H1 (cell line): ENCODE results near the gene TNFRSF8. TPM values are rescaled to one million over a fixed set of nuclear protein-coding genes. Genes with fewer than 3 reads are reported as not detected.

ENCODE experiments used
- CTCF ChIA-PET: fragments of 300-600 bp; sonication (Branson Sonifier 250); formaldehyde crosslinking; loops from one replicate; lab custom pipeline; 2021; ENCODE audit not compliant: partially characterized antibody; lab: Charles Lee
- POLR2A ChIA-PET: fragments of 300-600 bp; sonication (Branson Sonifier 250); formaldehyde crosslinking; loops from one replicate; lab custom pipeline; 2021; ENCODE audit warnings: inconsistent platforms; ENCODE audit not compliant: partially characterized antibody; lab: Charles Lee
- DNase-seq, 2 experiments: peaks; one replicate each; pipeline versions ENCODE4 v3.0.0 to v3.0.0-alpha.2; 2010 to 2022; ENCODE audit warnings: low spot score in 2 of 2, low read depth in 1 of 2, mixed read lengths in 1 of 2
- FAIRE-seq: peaks from 2 replicates; lab custom pipeline; 2011; peaks lifted over from hg19 to GRCh38; lab: Jason Lieb, UNC
- H2AFZ ChIP-seq: 2 replicates; pipeline ENCODE4 v1.8.1; 2012; ENCODE audit warnings: low read length, inconsistent platforms
- H2AK5ac ChIP-seq: 2 replicates; pipeline ENCODE4 v1.6.1; 2013; ENCODE audit warnings: low read depth, low read length
- H2BK120ac ChIP-seq: replicated peaks from 2 replicates; pipeline ENCODE3; 2013; ENCODE audit warnings: low read depth, low read length, inconsistent platforms
- H2BK12ac ChIP-seq: 2 replicates; pipeline ENCODE4 v1.6.1; 2013; ENCODE audit warnings: low read depth, low read length
- H2BK15ac ChIP-seq: 2 replicates; pipeline ENCODE4 v1.6.1; 2013; ENCODE audit warnings: low read length
- H2BK20ac ChIP-seq: 2 replicates; pipeline ENCODE4 v1.6.1; 2013; ENCODE audit warnings: low read length
- H2BK5ac ChIP-seq: 2 replicates; pipeline ENCODE4 v1.6.1; 2013; ENCODE audit warnings: low read depth, low read length
- H3K14ac ChIP-seq: 2 replicates; pipeline ENCODE4 v1.6.1; 2013; ENCODE audit warnings: inconsistent platforms; ENCODE audit not compliant: insufficient read length
- H3K18ac ChIP-seq: 2 replicates; pipeline ENCODE4 v1.6.1; 2013; ENCODE audit warnings: low read length; ENCODE audit errors: extremely low read depth
- H3K23ac ChIP-seq: 2 replicates; pipeline ENCODE4 v1.6.1; 2013; ENCODE audit warnings: inconsistent platforms; ENCODE audit not compliant: insufficient read length
- H3K23me2 ChIP-seq: 2 replicates; pipeline ENCODE4 v1.6.1; 2013; ENCODE audit warnings: low read depth, low read length
- H3K27ac ChIP-seq: 2 replicates; pipeline ENCODE4 v1.6.1; 2011; ENCODE audit warnings: low read depth, low read length, inconsistent platforms
- H3K27me3 ChIP-seq, 4 experiments: replicated peaks in 1 of 4; 1 replicate in 1 of 4; 2 replicates in 3 of 4; pipeline versions ENCODE4 v1.6.1 to v1.8.1; 2011 to 2013; ENCODE audit warnings: low read length in 3 of 4, mild to moderate bottlenecking in 3 of 4, inconsistent platforms in 2 of 4, mixed read lengths in 2 of 4, moderate library complexity in 1 of 4; ENCODE audit not compliant: control insufficient read depth in 3 of 4, insufficient read depth in 3 of 4; ENCODE audit errors: extremely low read depth in 1 of 4
- H3K36me3 ChIP-seq, 4 experiments: 2 replicates each; pipeline versions ENCODE4 v1.6.1 to v1.8.1; 2011 to 2013; ENCODE audit warnings: mild to moderate bottlenecking in 4 of 4, low read length in 3 of 4, moderate library complexity in 2 of 4, control low read depth in 1 of 4, inconsistent platforms in 1 of 4; ENCODE audit not compliant: insufficient read depth in 4 of 4, control insufficient read depth in 2 of 4
- H3K4ac ChIP-seq: replicated peaks from 2 replicates; pipeline ENCODE3; 2013; ENCODE audit warnings: low read length, low read depth, mixed read lengths, inconsistent platforms; ENCODE audit not compliant: insufficient read length
- H3K4me1 ChIP-seq, 4 experiments: replicated peaks in 1 of 4; 1 replicate in 1 of 4; 2 replicates in 3 of 4; pipeline versions ENCODE4 v1.6.1 to v1.8.1; 2011 to 2013; ENCODE audit warnings: low read length in 3 of 4, inconsistent platforms in 2 of 4, mixed read lengths in 1 of 4; ENCODE audit not compliant: insufficient read depth in 4 of 4, control insufficient read depth in 3 of 4
- H3K4me2 ChIP-seq, 2 experiments: 2 replicates each; pipeline versions ENCODE4 v1.6.1 to v1.8.1; 2011 to 2013; ENCODE audit warnings: low read depth in 2 of 2, low read length in 2 of 2, control low read depth in 1 of 2, inconsistent platforms in 1 of 2, mild to moderate bottlenecking in 1 of 2; ENCODE audit not compliant: insufficient read depth in 1 of 2
- H3K4me3 ChIP-seq, 4 experiments: fragments of 200-600, 300-600 bp in 1 of 4; sonication (generic), shearing (Covaris generic), sonication (Bioruptor Twin) in 1 of 4; 2 replicates each; pipeline versions ENCODE4 v1.5.1 to v1.8.1; 2011 to 2016; ENCODE audit warnings: low read length in 4 of 4, low read depth in 3 of 4, control low read depth in 2 of 4, inconsistent platforms in 2 of 4, mild to moderate bottlenecking in 2 of 4, mixed read lengths in 1 of 4, moderate library complexity in 1 of 4; ENCODE audit not compliant: insufficient read depth in 2 of 4; ENCODE audit errors: extremely low read depth in 1 of 4
- H3K56ac ChIP-seq: replicated peaks from 2 replicates; pipeline ENCODE3; 2013; ENCODE audit warnings: low read depth, mild to moderate bottlenecking, mixed read lengths, low read length, inconsistent platforms; ENCODE audit not compliant: insufficient read length
- H3K79me1 ChIP-seq: 2 replicates; pipeline ENCODE4 v1.6.1; 2013; ENCODE audit warnings: low read depth, low read length, control low read depth
- H3K79me2 ChIP-seq, 2 experiments: 2 replicates each; pipeline versions ENCODE4 v1.6.1 to v1.8.1; 2012 to 2013; ENCODE audit warnings: low read length in 2 of 2, mild to moderate bottlenecking in 2 of 2, inconsistent platforms in 1 of 2; ENCODE audit not compliant: insufficient read depth in 2 of 2, control insufficient read depth in 1 of 2
- H3K9ac ChIP-seq, 4 experiments: replicated peaks in 1 of 4; 1 replicate in 1 of 4; 2 replicates in 3 of 4; pipeline versions ENCODE4 v1.6.1 to v1.8.1; 2011 to 2013; ENCODE audit warnings: low read depth in 3 of 4, low read length in 3 of 4, control low read depth in 2 of 4, mild to moderate bottlenecking in 2 of 4, moderate library complexity in 2 of 4, inconsistent platforms in 1 of 4; ENCODE audit errors: extremely low read depth in 1 of 4
- H3K9me3 ChIP-seq, 2 experiments: 2 replicates each; pipeline versions ENCODE4 v1.6.1 to v1.8.1; 2012 to 2013; ENCODE audit warnings: mild to moderate bottlenecking in 2 of 2, moderate library complexity in 2 of 2, control low read depth in 1 of 2, inconsistent platforms in 1 of 2, low read depth in 1 of 2, low read length in 1 of 2, mixed read lengths in 1 of 2; ENCODE audit not compliant: insufficient read depth in 2 of 2
- H4K20me1 ChIP-seq, 2 experiments: replicated peaks in 1 of 2; 2 replicates each; pipeline versions ENCODE3 to v1.8.1; 2011 to 2013; ENCODE audit warnings: inconsistent platforms in 2 of 2, low read length in 2 of 2, mild to moderate bottlenecking in 1 of 2; ENCODE audit not compliant: insufficient read depth in 2 of 2, control insufficient read depth in 1 of 2
- H4K5ac ChIP-seq: 2 replicates; pipeline ENCODE4 v1.6.1; 2013; ENCODE audit warnings: low read length, low read depth, mixed read lengths, inconsistent platforms; ENCODE audit not compliant: insufficient read length
- H4K8ac ChIP-seq: 2 replicates; pipeline ENCODE4 v1.8.0; 2013; ENCODE audit warnings: mild to moderate bottlenecking, moderate library complexity, low read length, inconsistent platforms; ENCODE audit not compliant: insufficient read depth; ENCODE audit errors: extremely low read depth
- H4K91ac ChIP-seq: replicated peaks from 2 replicates; pipeline ENCODE3; 2013; ENCODE audit warnings: low read length, mixed read lengths, inconsistent platforms; ENCODE audit not compliant: insufficient read length
- CTCF ChIP-seq, 3 experiments: IDR thresholded peaks; 1 replicate in 2 of 3; 2 replicates in 1 of 3; pipeline versions ENCODE4 v1.5.1 to v1.6.1; 2011; ENCODE audit warnings: low read length in 3 of 3, mild to moderate bottlenecking in 3 of 3, inconsistent platforms in 2 of 3, low read depth in 1 of 3, moderate library complexity in 1 of 3; ENCODE audit not compliant: insufficient read depth in 1 of 3; ENCODE audit errors: control extremely low read depth in 1 of 3
- POLR2AphosphoS5 ChIP-seq: IDR thresholded peaks from 2 replicates; pipeline ENCODE4 v1.6.1; 2011; ENCODE audit warnings: low read depth, low read length
- TAF1 ChIP-seq: IDR thresholded peaks from 2 replicates; pipeline ENCODE4 v1.6.1; 2011; ENCODE audit warnings: mild to moderate bottlenecking, low read depth, low read length
- WGBS, 2 experiments: shearing (Covaris generic) in 1 of 2; methylation state at CpG; one replicate each; pipeline versions ENCODE4 v1.1.6 to v1.1.7; 2013 to 2015; ENCODE audit warnings: low lambda C conversion rate in 2 of 2, mixed read lengths in 2 of 2, inconsistent platforms in 1 of 2, low coverage in 1 of 2, missing lambda C conversion rate in 1 of 2; ENCODE audit not compliant: insufficient replicate concordance in 2 of 2, insufficient coverage in 1 of 2, insufficient read length in 1 of 2; ENCODE audit errors: extremely low coverage in 1 of 2, missing lambda C conversion rate in 1 of 2; 5-methylcytosine and 5-hydroxymethylcytosine counted together
- polyA plus RNA-seq, 7 experiments: library from polyadenylated mRNA; depleted of rRNA in 3 of 7; stranded (reverse) in 5 of 7; unstranded in 2 of 7; fragments of >200 nt in 5 of 7; fragments of 200-250 nt in 2 of 7; gene quantifications; 1 replicate in 5 of 7; 2 replicates in 1 of 7; 4 replicates in 1 of 7; pipeline versions ENCODE4 v1.2.1 to v1.2.3, GENCODE V29; 2011 to 2013; ENCODE audit warnings: missing spikeins in 2 of 7, mixed read lengths in 2 of 7
- total RNA-seq: library from RNA; stranded (reverse); fragmentation: NEBNext Ultra II Directional; extraction: Animal tissue kit (Norgen Biotek cat#: 25700); gene quantifications from 2 replicates; pipeline ENCODE4 v1.2.1, GENCODE V29; 2021

Gene TNFRSF8
- total and polyA plus RNA-seq, 2 of the 8 experiments (the other 6 are each of a cell fraction or from before 2014, with no cell fraction given) = 23.2 to 32.7 TPM

- CTCF ChIA-PET = interaction anchor here (0.7 to 3.5 kb wide), 7 partner anchors 12 to 111 kb away, joined by 3 to 23 read pairs (median 4); no protein-coding TSS in a partner anchor
- no peak overlapping the region for H3K4me3 ChIP-seq
- no peak overlapping the region for H4K91ac ChIP-seq
- WGBS, 2 experiments = 84% methylated on average over 5 of the region's 5 CpGs; no CpG with 5 or more reads in 1 of the 2 experiments
- no peak overlapping the region for H2AFZ ChIP-seq
- FAIRE-seq = no peak
- DNase-seq = no peak
- TF ChIP-seq CTCF (IDR thresholded peaks at IDR 0.05; ENCODE audit: control extremely low read depth in 1 of 3, insufficient read depth in 1 of 3, low read depth in 1 of 3, low read length in 3 of 3) = no peak
- no peak for TF ChIP-seq POLR2AphosphoS5
- TF ChIP-seq TAF1 = no peak
- no peak overlapping the region for H2AK5ac ChIP-seq
- H3K56ac ChIP-seq = no peak overlapping the region
- H4K8ac ChIP-seq = no peak overlapping the region
- H2BK5ac ChIP-seq = no peak overlapping the region
- H3K27me3 ChIP-seq = peaks cover 3 to 41% (median 29%) of the 10 kb centered on the region in 4 experiments
- H3K23ac ChIP-seq = no peak overlapping the region
- no peak overlapping the region for H2BK20ac ChIP-seq
- no peak overlapping the region for H2BK15ac ChIP-seq
- H4K20me1 ChIP-seq = peaks cover 0 to 2% of the 10 kb centered on the region in 2 experiments
- POLR2A ChIA-PET = interaction anchor here (1.5 kb wide), 1 partner anchor 14 kb away, joined by 4 read pairs; no protein-coding TSS in a partner anchor
- no peak overlapping the region for H3K4me2 ChIP-seq
- no peak overlapping the region for H2BK12ac ChIP-seq
- no peaks in the 10 kb centered on the region; the same call in 1 of the 2 replicates for H3K23me2 ChIP-seq
- no peak overlapping the region for H3K18ac ChIP-seq
- H2BK120ac ChIP-seq = no peak overlapping the region
- no peak overlapping the region for H3K9ac ChIP-seq
- H3K27ac ChIP-seq = no peak overlapping the region
- no peaks in the 10 kb centered on the region for H3K79me2 ChIP-seq
- H3K79me1 ChIP-seq = no peaks in the 10 kb centered on the region
- H4K5ac ChIP-seq = no peak overlapping the region
- H3K4me1 ChIP-seq = peaks cover 0 to 10% (median 5%) of the 10 kb centered on the region in 4 experiments; a peak in 5 of 7 replicates
- no peaks in the 10 kb centered on the region for H3K36me3 ChIP-seq
- no peak overlapping the region for H3K4ac ChIP-seq
- H3K14ac ChIP-seq = no peak overlapping the region
- H3K9me3 ChIP-seq = no peaks in the 10 kb centered on the region
These were observed 101.1 kb downstream of the TNFRSF8 start for GRCh38 chr1:12164210-12164609.
